HepG2 (cell line): ENCODE results near the gene PFN1. TPM values are rescaled to one million over a fixed set of nuclear protein-coding genes. Genes with fewer than 3 reads are reported as not detected.

Experiments
- ATAC-seq: fragments of 200-7000 bp; cut with Tn5 transposase; 3 replicates; pipeline ENCODE4 v1.9.1; 2020; ENCODE audit warnings: mild to moderate bottlenecking, moderate library complexity
- BruUV-seq: library from RNA; stranded (reverse); fragments of 400-500 nt; replicated peaks from 2 replicates; lab custom pipeline; 2021; lab: Mats Ljungman, UMichigan
- CTCF ChIA-PET: fragments of 300-600 bp; formaldehyde crosslinking; extraction: SDS; loops from one replicate; lab custom pipeline; 2021; ENCODE audit warnings: low total read pairs, inconsistent platforms, low intra/inter-chr PET ratio; lab: Yijun Ruan, JAX
- POLR2A ChIA-PET: fragments of 350-600 bp; sonication (Branson Sonifier 250); formaldehyde crosslinking; loops from one replicate; lab custom pipeline; 2020; ENCODE audit warnings: antibody characterized with exemption, inconsistent platforms; lab: Yijun Ruan, JAX
- DNase-seq: peaks from one replicate; pipeline ENCODE4 v3.0.0-alpha.2; 2015; ENCODE audit warnings: low spot score
- FAIRE-seq: peaks from 3 replicates; lab custom pipeline; 2011; peaks lifted over from hg19 to GRCh38; lab: Jason Lieb, UNC
- H2AFZ ChIP-seq: one replicate; pipeline ENCODE4 v1.6.1; 2011; ENCODE audit warnings: low read length, inconsistent platforms
- H3K27ac ChIP-seq: fragments of 300-600 bp; 3 replicates; pipeline ENCODE4 v1.8.0; 2011; ENCODE audit warnings: mixed run types, mild to moderate bottlenecking, mixed read lengths, low read length, inconsistent platforms; ENCODE audit not compliant: insufficient read depth; ENCODE audit errors: extremely low read length
- H3K27me3 ChIP-seq, 2 experiments: fragments of 200-600 bp in 1 of 2; 2 replicates in 1 of 2; 3 replicates in 1 of 2; pipeline versions ENCODE4 v1.6.0 to v1.8.0; 2011; ENCODE audit warnings: low read length in 2 of 2, mild to moderate bottlenecking in 2 of 2, moderate library complexity in 2 of 2, inconsistent platforms in 1 of 2; ENCODE audit not compliant: insufficient read depth in 2 of 2, control insufficient read depth in 1 of 2
- H3K36me3 ChIP-seq, 2 experiments: fragments of 200-600 bp in 1 of 2; replicated peaks in 1 of 2; 2 replicates in 1 of 2; 3 replicates in 1 of 2; pipeline versions ENCODE4 v1.5.1 to v1.8.0; 2011; ENCODE audit warnings: low read length in 2 of 2, inconsistent platforms in 1 of 2; ENCODE audit not compliant: insufficient read depth in 2 of 2, control insufficient read depth in 1 of 2
- H3K4me1 ChIP-seq: 2 replicates; pipeline ENCODE4 v1.5.1; 2012; ENCODE audit warnings: low read length, inconsistent platforms; ENCODE audit not compliant: insufficient read depth
- H3K4me2 ChIP-seq: 2 replicates; pipeline ENCODE4 v1.6.0; 2011; ENCODE audit warnings: low read depth, low read length, inconsistent platforms
- H3K4me3 ChIP-seq, 3 experiments: fragments of 200-600 bp in 1 of 3; sonication (generic), shearing (Covaris generic) in 1 of 3; replicated peaks in 1 of 3; 2 replicates each; pipeline ENCODE4 v1.5.1; 2011 to 2016; ENCODE audit warnings: low read length in 3 of 3, inconsistent platforms in 2 of 3, low read depth in 2 of 3, mild to moderate bottlenecking in 2 of 3, control low read depth in 1 of 3, mixed read lengths in 1 of 3; ENCODE audit not compliant: insufficient read depth in 1 of 3
- H3K79me2 ChIP-seq: one replicate; pipeline ENCODE4 v1.6.1; 2011; ENCODE audit warnings: low read length, inconsistent platforms; ENCODE audit not compliant: insufficient read depth
- H3K9ac ChIP-seq: 2 replicates; pipeline ENCODE4 v1.6.0; 2011; ENCODE audit warnings: mild to moderate bottlenecking, low read depth, low read length, inconsistent platforms; ENCODE audit not compliant: insufficient read depth
- H3K9me3 ChIP-seq: 2 replicates; pipeline ENCODE4 v1.5.1; 2012; ENCODE audit warnings: mild to moderate bottlenecking, low read length
- H4K20me1 ChIP-seq: 2 replicates; pipeline ENCODE4 v1.6.0; 2011; ENCODE audit warnings: inconsistent platforms, mild to moderate bottlenecking, low read length, moderate library complexity; ENCODE audit not compliant: insufficient read depth
- FOXJ3 ChIP-seq: sonication (generic); formaldehyde crosslinking; IDR thresholded peaks from 2 replicates; pipeline ENCODE4 v1.4.0; 2020; ENCODE audit warnings: missing genetic modification reagents, mild to moderate bottlenecking, borderline replicate concordance
- HMGA1 ChIP-seq: sonication (generic); formaldehyde crosslinking; conservative IDR thresholded peaks from 2 replicates; pipeline ENCODE4 v1.4.0; 2020; ENCODE audit warnings: missing genetic modification reagents
- KAT7 ChIP-seq: IDR thresholded peaks from 2 replicates; pipeline ENCODE4 v1.6.1; 2018; ENCODE audit warnings: borderline replicate concordance, missing compliant biosample characterization
- KLF6 ChIP-seq: IDR thresholded peaks from 2 replicates; pipeline ENCODE4 v1.8.0; 2016; ENCODE audit warnings: missing biosample characterization, missing genetic modification reagents
- MIXL1 ChIP-seq: IDR thresholded peaks from 2 replicates; pipeline ENCODE4 v1.6.1; 2016
- MYNN ChIP-seq: sonication (generic); formaldehyde crosslinking; IDR thresholded peaks from 2 replicates; pipeline ENCODE4 v1.4.0; 2020; ENCODE audit warnings: mild to moderate bottlenecking, low read depth, missing genetic modification reagents
- REPIN1 ChIP-seq: sonication (generic); formaldehyde crosslinking; IDR thresholded peaks from 2 replicates; pipeline ENCODE4 v1.8.0; 2022; ENCODE audit warnings: missing genetic modification reagents, low read depth, mild to moderate bottlenecking, borderline replicate concordance
- SIN3A ChIP-seq: IDR thresholded peaks from 2 replicates; pipeline ENCODE4 v1.6.1; 2011; ENCODE audit warnings: low read depth, mild to moderate bottlenecking, control low read depth, low read length, borderline replicate concordance
- ZNF143 ChIP-seq: sonication (generic); formaldehyde crosslinking; IDR thresholded peaks from 2 replicates; pipeline ENCODE4 v1.4.0; 2020; ENCODE audit warnings: missing genetic modification reagents
- ZNF543 ChIP-seq: sonication (generic); formaldehyde crosslinking; IDR thresholded peaks from 2 replicates; pipeline ENCODE4 v1.4.0; 2020; ENCODE audit warnings: mild to moderate bottlenecking, missing genetic modification reagents
- ZNF589 ChIP-seq: sonication (generic); formaldehyde crosslinking; conservative IDR thresholded peaks from 2 replicates; pipeline ENCODE4 v1.8.0; 2022; ENCODE audit warnings: mild to moderate bottlenecking, moderate library complexity, missing genetic modification reagents
- ZNF766 ChIP-seq: sonication (generic); formaldehyde crosslinking; IDR thresholded peaks from 2 replicates; pipeline ENCODE4 v1.5.0; 2020; ENCODE audit warnings: missing genetic modification reagents, borderline replicate concordance
- ZNF891 ChIP-seq: sonication (generic); formaldehyde crosslinking; IDR thresholded peaks from 2 replicates; pipeline ENCODE4 v1.5.0; 2020; ENCODE audit warnings: mild to moderate bottlenecking, missing genetic modification reagents
- ZSCAN25 ChIP-seq: sonication (generic); formaldehyde crosslinking; IDR thresholded peaks from 2 replicates; pipeline ENCODE4 v1.8.0; 2022; ENCODE audit warnings: mild to moderate bottlenecking, missing genetic modification reagents
- WGBS: methylation state at CpG from one replicate; pipeline ENCODE4 v1.1.6; 2017; ENCODE audit warnings: low lambda C conversion rate; 5-methylcytosine and 5-hydroxymethylcytosine counted together
- in situ Hi-C: cut with HindIII; loops from 2 replicates; pipeline ENCODE4 v1.10.0; 2017; ENCODE audit warnings: low pct_unique_long_range_greater_than_20kb; ENCODE audit not compliant: extremely low pct_ligation_motif_present
- intact Hi-C: fragments of 100-400 bp; cut with micrococcal nuclease; formaldehyde crosslinking; loops from one replicate; pipeline ENCODE4 v1.10.0; 2022; ENCODE audit not compliant: unreplicated experiment
- polyA plus RNA-seq, 8 experiments: library from polyadenylated mRNA; depleted of rRNA in 3 of 8; stranded (reverse) in 7 of 8; unstranded in 1 of 8; fragments of >200 nt; fragmentation: Illumina TruSeq in 4 of 8; extraction: Trizol in 4 of 8; gene quantifications; 2 replicates each; pipeline versions ENCODE4 v1.2.1 to v1.2.3, GENCODE V29; 2011 to 2016; ENCODE audit warnings: low read depth in 4 of 8, missing spikeins in 1 of 8, mixed read lengths in 1 of 8; ENCODE audit not compliant: insufficient read depth in 1 of 8
- total RNA-seq, 5 experiments: library from RNA; depleted of rRNA; stranded (reverse); fragments of >200 nt; fragmentation: Illumina TruSeq; extraction: Trizol; gene quantifications; 2 replicates each; pipeline ENCODE4 v1.2.3, GENCODE V29; 2016; ENCODE audit warnings: low read depth in 1 of 5
- TF ChIP-seq, protein P1 (sequence below): sonication (generic); formaldehyde crosslinking; IDR thresholded peaks from 2 replicates; pipeline ENCODE4 v1.4.0; 2020; ENCODE audit warnings: mild to moderate bottlenecking, missing genetic modification reagents
- TF ChIP-seq, protein P2 (sequence below): sonication (generic); formaldehyde crosslinking; IDR thresholded peaks from 2 replicates; pipeline ENCODE4 v1.4.0; 2020; ENCODE audit warnings: missing genetic modification reagents
- TF ChIP-seq, protein P3 (sequence below): sonication (generic); IDR thresholded peaks from 2 replicates; pipeline ENCODE4 v1.6.1; 2016; ENCODE audit warnings: low read depth, borderline replicate concordance
- TF ChIP-seq, protein P4 (sequence below): sonication (generic); formaldehyde crosslinking; IDR thresholded peaks from 2 replicates; pipeline ENCODE4 v1.9.0; 2021; ENCODE audit warnings: missing genetic modification reagents, borderline replicate concordance
- TF ChIP-seq, protein P5 (sequence below): sonication (generic); formaldehyde crosslinking; IDR thresholded peaks from 2 replicates; pipeline ENCODE4 v1.5.0; 2020; ENCODE audit warnings: missing genetic modification reagents

PFN1 gene
- total and polyA plus RNA-seq, 2 of the 13 experiments (the other 11 are each of a cell fraction or from before 2014, with no cell fraction given): 494 to 613 TPM

DNA sequence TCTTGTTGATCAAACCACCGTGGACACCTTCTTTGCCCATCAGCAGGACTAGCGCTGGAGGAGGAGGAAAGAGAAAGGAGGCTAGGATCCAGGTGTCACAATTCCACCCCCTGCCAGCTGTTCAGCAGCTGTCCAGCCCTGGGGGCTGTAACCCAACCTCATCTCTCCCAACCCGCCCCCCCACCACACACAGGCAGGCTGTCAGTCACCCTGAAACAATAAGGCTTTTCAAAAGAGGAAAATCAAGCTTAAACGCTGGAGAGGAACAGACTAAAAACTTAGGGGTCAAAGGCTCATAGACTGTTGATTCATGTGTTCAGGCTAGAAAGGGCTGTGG lies 2.4 kb downstream of the PFN1 start:
- peak; percentile 39 for FAIRE-seq
- DNase-seq: no peak
- POLR2A ChIA-PET: interaction anchor here (1.2 to 10.0 kb wide), 3 partner anchors 21 to 224 kb away, joined by 3 to 273 read pairs (median 6); partner anchors contain the start of gene SPAG7
- Histone ChIP-seq H3K4me3 (peak overlapping the region; percentile 90 to 100 (median 100); a peak in 4 of 6 replicates), H3K9me3 (no peaks in the 10 kb centered on the region), H3K4me2 (peak overlapping the region; percentile 96), H3K4me1 (peaks cover 44% of the 10 kb centered on the region), H3K27ac (peak overlapping the region; percentile 54), H4K20me1 (peaks cover 33% of the 10 kb centered on the region), H3K36me3 (peaks cover 18 to 37% of the 10 kb centered on the region in 2 experiments), H3K79me2 (peaks cover 57% of the 10 kb centered on the region), H3K27me3 (no peaks in the 10 kb centered on the region; a peak in 1 of 5 replicates), H3K9ac (peak overlapping the region; percentile 74), H2AFZ (no peak overlapping the region)
- in situ Hi-C loops (no loop called here), intact Hi-C loops (no loop called here)
- CTCF ChIA-PET: no interaction called here
- WGBS: 52% methylated on average over 4 of the region's 4 CpGs
- no TSS peak for BruUV-seq
- no peak for ATAC-seq
- TF ChIP-seq HMGA1 (CRISPR knock-in tag) (no peak), REPIN1 (CRISPR knock-in tag) (no peak), ZSCAN25 (CRISPR knock-in tag) (no peak), ZNF143 (no peak), MIXL1 (CRISPR knock-in tag) (no peak), SIN3A (no peak), ZNF589 (CRISPR knock-in tag) (no peak), ZNF891 (CRISPR knock-in tag) (no peak), KLF6 (no peak), ZNF543 (no peak), FOXJ3 (CRISPR knock-in tag) (no peak), ZNF766 (CRISPR knock-in tag) (no peak), MYNN (no peak), KAT7 (no peak)
- TF ChIP-seq, protein P1, sequence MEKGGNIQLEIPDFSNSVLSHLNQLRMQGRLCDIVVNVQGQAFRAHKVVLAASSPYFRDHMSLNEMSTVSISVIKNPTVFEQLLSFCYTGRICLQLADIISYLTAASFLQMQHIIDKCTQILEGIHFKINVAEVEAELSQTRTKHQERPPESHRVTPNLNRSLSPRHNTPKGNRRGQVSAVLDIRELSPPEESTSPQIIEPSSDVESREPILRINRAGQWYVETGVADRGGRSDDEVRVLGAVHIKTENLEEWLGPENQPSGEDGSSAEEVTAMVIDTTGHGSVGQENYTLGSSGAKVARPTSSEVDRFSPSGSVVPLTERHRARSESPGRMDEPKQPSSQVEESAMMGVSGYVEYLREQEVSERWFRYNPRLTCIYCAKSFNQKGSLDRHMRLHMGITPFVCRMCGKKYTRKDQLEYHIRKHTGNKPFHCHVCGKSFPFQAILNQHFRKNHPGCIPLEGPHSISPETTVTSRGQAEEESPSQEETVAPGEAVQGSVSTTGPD (CRISPR knock-in tag): no peak
- TF ChIP-seq, protein P2, sequence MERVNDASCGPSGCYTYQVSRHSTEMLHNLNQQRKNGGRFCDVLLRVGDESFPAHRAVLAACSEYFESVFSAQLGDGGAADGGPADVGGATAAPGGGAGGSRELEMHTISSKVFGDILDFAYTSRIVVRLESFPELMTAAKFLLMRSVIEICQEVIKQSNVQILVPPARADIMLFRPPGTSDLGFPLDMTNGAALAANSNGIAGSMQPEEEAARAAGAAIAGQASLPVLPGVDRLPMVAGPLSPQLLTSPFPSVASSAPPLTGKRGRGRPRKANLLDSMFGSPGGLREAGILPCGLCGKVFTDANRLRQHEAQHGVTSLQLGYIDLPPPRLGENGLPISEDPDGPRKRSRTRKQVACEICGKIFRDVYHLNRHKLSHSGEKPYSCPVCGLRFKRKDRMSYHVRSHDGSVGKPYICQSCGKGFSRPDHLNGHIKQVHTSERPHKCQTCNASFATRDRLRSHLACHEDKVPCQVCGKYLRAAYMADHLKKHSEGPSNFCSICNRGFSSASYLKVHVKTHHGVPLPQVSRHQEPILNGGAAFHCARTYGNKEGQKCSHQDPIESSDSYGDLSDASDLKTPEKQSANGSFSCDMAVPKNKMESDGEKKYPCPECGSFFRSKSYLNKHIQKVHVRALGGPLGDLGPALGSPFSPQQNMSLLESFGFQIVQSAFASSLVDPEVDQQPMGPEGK (CRISPR knock-in tag): peak; percentile 70
- TF ChIP-seq, protein P3, sequence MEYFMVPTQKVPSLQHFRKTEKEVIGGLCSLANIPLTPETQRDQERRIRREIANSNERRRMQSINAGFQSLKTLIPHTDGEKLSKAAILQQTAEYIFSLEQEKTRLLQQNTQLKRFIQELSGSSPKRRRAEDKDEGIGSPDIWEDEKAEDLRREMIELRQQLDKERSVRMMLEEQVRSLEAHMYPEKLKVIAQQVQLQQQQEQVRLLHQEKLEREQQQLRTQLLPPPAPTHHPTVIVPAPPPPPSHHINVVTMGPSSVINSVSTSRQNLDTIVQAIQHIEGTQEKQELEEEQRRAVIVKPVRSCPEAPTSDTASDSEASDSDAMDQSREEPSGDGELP: peak; percentile 43; the same call in 1 of the 2 replicates
- TF ChIP-seq, protein P4, sequence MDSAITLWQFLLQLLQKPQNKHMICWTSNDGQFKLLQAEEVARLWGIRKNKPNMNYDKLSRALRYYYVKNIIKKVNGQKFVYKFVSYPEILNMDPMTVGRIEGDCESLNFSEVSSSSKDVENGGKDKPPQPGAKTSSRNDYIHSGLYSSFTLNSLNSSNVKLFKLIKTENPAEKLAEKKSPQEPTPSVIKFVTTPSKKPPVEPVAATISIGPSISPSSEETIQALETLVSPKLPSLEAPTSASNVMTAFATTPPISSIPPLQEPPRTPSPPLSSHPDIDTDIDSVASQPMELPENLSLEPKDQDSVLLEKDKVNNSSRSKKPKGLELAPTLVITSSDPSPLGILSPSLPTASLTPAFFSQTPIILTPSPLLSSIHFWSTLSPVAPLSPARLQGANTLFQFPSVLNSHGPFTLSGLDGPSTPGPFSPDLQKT (CRISPR knock-in tag): no peak
- TF ChIP-seq, protein P5, sequence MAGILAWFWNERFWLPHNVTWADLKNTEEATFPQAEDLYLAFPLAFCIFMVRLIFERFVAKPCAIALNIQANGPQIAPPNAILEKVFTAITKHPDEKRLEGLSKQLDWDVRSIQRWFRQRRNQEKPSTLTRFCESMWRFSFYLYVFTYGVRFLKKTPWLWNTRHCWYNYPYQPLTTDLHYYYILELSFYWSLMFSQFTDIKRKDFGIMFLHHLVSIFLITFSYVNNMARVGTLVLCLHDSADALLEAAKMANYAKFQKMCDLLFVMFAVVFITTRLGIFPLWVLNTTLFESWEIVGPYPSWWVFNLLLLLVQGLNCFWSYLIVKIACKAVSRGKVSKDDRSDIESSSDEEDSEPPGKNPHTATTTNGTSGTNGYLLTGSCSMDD (CRISPR knock-in tag): no peak
